ENCODE data around the gene NTSR1.
A peak's percentile ranks its signal among the peaks of the same experiment; 100 is the strongest.

The NTSR1 gene

DNA sequence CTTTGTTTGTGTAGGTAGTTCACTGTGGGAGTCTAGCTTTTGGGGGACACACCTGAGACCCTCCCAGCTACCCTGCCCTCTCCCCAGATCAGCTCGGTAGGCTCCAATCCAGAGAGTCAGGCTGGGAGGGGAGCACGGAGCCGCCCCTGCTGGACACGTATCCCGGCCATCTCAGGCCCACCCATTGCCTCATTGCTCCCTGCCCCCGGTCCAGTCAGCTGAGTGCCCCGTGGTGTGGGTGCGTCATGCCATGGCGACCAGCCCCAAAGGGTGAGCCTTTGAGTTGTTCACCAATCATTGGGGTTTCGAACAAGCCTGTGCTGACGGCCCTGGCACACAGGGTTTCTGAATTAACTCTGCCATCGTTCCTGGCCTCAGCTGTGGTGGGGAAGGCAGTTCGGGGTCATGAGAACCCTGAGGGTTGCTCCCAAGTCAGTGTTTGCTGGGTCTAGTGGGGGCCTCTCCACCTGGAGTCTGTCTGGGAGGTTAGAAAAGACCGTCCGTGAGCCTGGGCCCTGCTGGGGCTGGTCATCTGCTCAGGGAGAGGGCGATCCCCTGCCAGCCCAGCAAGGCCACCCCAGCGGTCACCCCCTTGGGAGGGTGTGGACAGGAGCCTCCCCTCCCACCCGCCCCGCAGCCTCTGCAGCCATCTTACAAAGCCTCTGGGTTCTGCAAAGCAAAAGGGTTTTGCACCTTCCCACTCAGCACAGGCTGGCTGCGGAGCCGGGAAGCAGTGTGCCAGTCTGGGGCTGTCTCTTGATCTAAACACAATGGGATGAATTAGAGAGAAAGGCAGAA is 34.5 kb downstream of the NTSR1 start:
- ATAC-seq (ENCODE audit: low read depth) (no peak), DNase-seq (ENCODE audit: low spot score) (peak; percentile 84)
- H3K4me1 ChIP-seq (ENCODE audit: insufficient read depth, poor library complexity, severe bottlenecking) = peaks cover 33% of the 10 kb centered on the region
- no peak overlapping the region for H3K27ac ChIP-seq (ENCODE audit: poor library complexity, severe bottlenecking)
- H3K9me3 ChIP-seq (ENCODE audit: severe bottlenecking) = no peaks in the 10 kb centered on the region
- H3K4me3 ChIP-seq (ENCODE audit: severe bottlenecking) = no peak overlapping the region
- TF ChIP-seq, protein P1, sequence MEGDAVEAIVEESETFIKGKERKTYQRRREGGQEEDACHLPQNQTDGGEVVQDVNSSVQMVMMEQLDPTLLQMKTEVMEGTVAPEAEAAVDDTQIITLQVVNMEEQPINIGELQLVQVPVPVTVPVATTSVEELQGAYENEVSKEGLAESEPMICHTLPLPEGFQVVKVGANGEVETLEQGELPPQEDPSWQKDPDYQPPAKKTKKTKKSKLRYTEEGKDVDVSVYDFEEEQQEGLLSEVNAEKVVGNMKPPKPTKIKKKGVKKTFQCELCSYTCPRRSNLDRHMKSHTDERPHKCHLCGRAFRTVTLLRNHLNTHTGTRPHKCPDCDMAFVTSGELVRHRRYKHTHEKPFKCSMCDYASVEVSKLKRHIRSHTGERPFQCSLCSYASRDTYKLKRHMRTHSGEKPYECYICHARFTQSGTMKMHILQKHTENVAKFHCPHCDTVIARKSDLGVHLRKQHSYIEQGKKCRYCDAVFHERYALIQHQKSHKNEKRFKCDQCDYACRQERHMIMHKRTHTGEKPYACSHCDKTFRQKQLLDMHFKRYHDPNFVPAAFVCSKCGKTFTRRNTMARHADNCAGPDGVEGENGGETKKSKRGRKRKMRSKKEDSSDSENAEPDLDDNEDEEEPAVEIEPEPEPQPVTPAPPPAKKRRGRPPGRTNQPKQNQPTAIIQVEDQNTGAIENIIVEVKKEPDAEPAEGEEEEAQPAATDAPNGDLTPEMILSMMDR (IDR thresholded peaks at IDR 0.05; ENCODE audit: poor library complexity, severe bottlenecking) = no peak
- H3K36me3 ChIP-seq (ENCODE audit: low read depth) = no peaks in the 10 kb centered on the region
- H3K27me3 ChIP-seq (ENCODE audit: insufficient read depth, poor library complexity, severe bottlenecking) = no peaks in the 10 kb centered on the region

DNA sequence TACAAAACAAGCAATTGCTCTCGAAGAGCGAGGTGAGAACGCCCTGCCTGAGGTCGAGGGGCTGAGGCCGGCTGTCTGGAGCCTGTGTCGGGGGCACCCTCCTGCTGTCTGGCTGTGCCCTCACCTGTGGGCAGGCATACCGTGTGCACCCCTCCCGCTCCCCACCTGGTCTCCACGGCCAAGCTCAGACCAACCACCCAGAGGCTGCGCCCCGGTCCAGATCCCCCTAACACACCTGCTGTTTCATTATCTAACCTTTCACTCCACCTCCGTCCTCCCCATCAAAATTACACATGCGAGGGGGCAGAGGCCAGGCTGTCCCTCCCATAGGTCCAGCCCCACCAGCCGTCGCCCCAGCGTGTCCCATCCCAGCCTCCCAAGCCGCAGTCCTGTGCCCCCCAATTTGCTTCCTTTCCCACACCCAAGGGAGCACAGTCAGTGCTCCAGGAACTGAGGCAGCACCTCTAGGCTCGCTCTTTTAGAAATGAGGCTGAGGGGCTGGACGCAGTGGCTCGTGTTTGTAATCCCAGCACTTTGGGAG is 35.2 kb downstream of the NTSR1 start:
- H3K27me3 ChIP-seq (ENCODE audit: insufficient read depth, poor library complexity, severe bottlenecking) = no peaks in the 10 kb centered on the region
- ATAC-seq (ENCODE audit: low read depth) = no peak

DNA sequence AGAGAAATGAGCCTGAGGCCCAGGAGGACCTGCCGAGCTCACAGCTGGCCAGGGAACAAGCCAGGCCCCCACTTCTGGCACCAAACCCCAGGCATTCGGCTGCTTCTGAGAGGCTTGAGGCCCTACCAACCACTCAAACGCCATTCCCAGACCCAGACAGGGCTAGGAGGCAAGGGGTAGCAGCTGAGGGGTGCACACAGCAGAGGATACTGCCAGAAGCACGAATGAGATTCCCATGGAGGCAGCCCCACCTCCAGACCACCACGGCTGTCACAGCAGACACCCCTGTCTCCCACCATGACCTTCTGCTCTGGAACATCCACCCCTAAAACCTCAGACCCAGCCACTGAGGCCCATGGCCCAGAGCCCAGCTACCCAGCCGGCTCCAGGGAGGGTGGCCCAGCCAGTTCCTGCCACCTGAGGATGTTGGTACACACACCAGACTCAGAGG is 36.1 kb downstream of the NTSR1 start:
- Histone ChIP-seq H3K4me1 (ENCODE audit: insufficient read depth, poor library complexity, severe bottlenecking) (peaks cover 17% of the 10 kb centered on the region), H3K27me3 (ENCODE audit: insufficient read depth, poor library complexity, severe bottlenecking) (no peaks in the 10 kb centered on the region), H3K36me3 (ENCODE audit: low read depth) (no peaks in the 10 kb centered on the region), H3K27ac (ENCODE audit: poor library complexity, severe bottlenecking) (no peak overlapping the region), H3K9me3 (ENCODE audit: severe bottlenecking) (no peaks in the 10 kb centered on the region), H3K4me3 (ENCODE audit: severe bottlenecking) (no peak overlapping the region)
- DNase-seq (ENCODE audit: low spot score) = peak; percentile 73
- TF ChIP-seq, protein P1 (IDR thresholded peaks at IDR 0.05; ENCODE audit: poor library complexity, severe bottlenecking) = no peak
- ATAC-seq (ENCODE audit: low read depth) = no peak

More for the DNA sequence above, 35.2 kb downstream of the NTSR1 start:
- Histone ChIP-seq H3K27ac (ENCODE audit: poor library complexity, severe bottlenecking) (no peak overlapping the region), H3K9me3 (ENCODE audit: severe bottlenecking) (no peaks in the 10 kb centered on the region), H3K4me1 (ENCODE audit: insufficient read depth, poor library complexity, severe bottlenecking) (peaks cover 26% of the 10 kb centered on the region), H3K36me3 (ENCODE audit: low read depth) (no peaks in the 10 kb centered on the region), H3K4me3 (ENCODE audit: severe bottlenecking) (no peak overlapping the region)
- TF ChIP-seq, protein P1 (IDR thresholded peaks at IDR 0.05; ENCODE audit: poor library complexity, severe bottlenecking) = no peak
- DNase-seq (ENCODE audit: low spot score) = peak; percentile 81

DNA sequence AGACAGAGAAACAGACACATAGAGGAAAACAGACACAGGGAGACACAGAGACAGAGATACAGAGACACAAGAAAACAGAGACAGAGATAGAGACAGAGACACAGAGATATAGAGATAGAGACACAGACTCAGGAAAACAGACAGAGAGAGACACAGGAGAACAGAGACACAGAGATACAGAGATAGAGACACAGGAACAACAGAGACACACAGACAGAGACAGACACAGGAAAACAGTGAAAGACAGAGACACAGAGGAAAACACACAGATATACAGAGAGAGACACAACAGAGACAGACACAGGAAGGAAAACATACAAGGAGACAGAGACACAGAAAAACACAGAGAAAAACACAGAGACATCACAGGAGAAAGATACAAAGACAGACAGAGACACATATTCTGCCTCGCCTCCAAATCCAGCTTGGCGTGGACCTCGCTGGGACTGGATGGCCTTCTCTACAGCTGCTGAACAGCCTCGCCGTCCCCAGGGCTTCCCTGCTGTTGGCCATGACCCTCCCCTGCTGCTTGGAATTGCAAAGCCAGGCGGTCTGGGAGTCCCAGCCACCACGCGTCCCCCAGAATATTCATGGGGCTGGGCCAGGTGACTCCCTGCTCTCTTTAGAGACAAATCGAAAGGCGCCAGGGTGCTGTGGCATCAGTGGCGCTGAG is 36.8 kb downstream of the NTSR1 start:
- Histone ChIP-seq H3K4me3 (ENCODE audit: severe bottlenecking) (no peak overlapping the region), H3K27me3 (ENCODE audit: insufficient read depth, poor library complexity, severe bottlenecking) (no peaks in the 10 kb centered on the region), H3K36me3 (ENCODE audit: low read depth) (no peaks in the 10 kb centered on the region), H3K9me3 (ENCODE audit: severe bottlenecking) (no peaks in the 10 kb centered on the region), H3K27ac (ENCODE audit: poor library complexity, severe bottlenecking) (no peak overlapping the region), H3K4me1 (ENCODE audit: insufficient read depth, poor library complexity, severe bottlenecking) (peaks cover 12% of the 10 kb centered on the region)
- ATAC-seq (ENCODE audit: low read depth) (no peak), DNase-seq (ENCODE audit: low spot score) (peak; percentile 81)
- TF ChIP-seq, protein P1 (IDR thresholded peaks at IDR 0.05; ENCODE audit: poor library complexity, severe bottlenecking) = no peak

Data from RWPE2 (cell line).